Sigmoid colon (tissue), 4 donors: ENCODE data around the gene TRMT2A.

Experiments used
- EP300 ChIP-seq, 4 donors: sonication (generic); formaldehyde crosslinking; IDR thresholded peaks; one replicate each; pipeline ENCODE4 v1.6.1; 2017; ENCODE audit warnings: antibody characterized with exemption in 4 of 4
- POLR2A ChIP-seq, 2 donors: fragments of 450-650 bp; IDR thresholded peaks; one replicate each; pipeline ENCODE4 v1.6.1; 2016; ENCODE audit warnings: antibody characterized with exemption in 2 of 2, mild to moderate bottlenecking in 2 of 2, moderate library complexity in 2 of 2
- POLR2AphosphoS5 ChIP-seq, 4 donors: sonication (generic); formaldehyde crosslinking; IDR thresholded peaks; one replicate each; pipeline ENCODE4 v1.6.1; 2017; ENCODE audit warnings: antibody characterized with exemption in 4 of 4
- TF ChIP-seq, protein P1 (sequence below), 4 experiments: fragments of 450-650 bp in 3 of 4; fragments of 200-600 bp in 1 of 4; IDR thresholded peaks; one replicate each; pipeline ENCODE4 v1.5.1; 2016 to 2019; ENCODE audit warnings: antibody characterized with exemption in 4 of 4, mild to moderate bottlenecking in 3 of 4, moderate library complexity in 2 of 4

- TF ChIP-seq, protein P1, sequence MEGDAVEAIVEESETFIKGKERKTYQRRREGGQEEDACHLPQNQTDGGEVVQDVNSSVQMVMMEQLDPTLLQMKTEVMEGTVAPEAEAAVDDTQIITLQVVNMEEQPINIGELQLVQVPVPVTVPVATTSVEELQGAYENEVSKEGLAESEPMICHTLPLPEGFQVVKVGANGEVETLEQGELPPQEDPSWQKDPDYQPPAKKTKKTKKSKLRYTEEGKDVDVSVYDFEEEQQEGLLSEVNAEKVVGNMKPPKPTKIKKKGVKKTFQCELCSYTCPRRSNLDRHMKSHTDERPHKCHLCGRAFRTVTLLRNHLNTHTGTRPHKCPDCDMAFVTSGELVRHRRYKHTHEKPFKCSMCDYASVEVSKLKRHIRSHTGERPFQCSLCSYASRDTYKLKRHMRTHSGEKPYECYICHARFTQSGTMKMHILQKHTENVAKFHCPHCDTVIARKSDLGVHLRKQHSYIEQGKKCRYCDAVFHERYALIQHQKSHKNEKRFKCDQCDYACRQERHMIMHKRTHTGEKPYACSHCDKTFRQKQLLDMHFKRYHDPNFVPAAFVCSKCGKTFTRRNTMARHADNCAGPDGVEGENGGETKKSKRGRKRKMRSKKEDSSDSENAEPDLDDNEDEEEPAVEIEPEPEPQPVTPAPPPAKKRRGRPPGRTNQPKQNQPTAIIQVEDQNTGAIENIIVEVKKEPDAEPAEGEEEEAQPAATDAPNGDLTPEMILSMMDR (IDR thresholded peaks at IDR 0.05) = no peak
- TF ChIP-seq POLR2A (IDR thresholded peaks at IDR 0.05) (no peak), POLR2AphosphoS5 (IDR thresholded peaks at IDR 0.05) (no peak), EP300 (IDR thresholded peaks at IDR 0.05) (no peak)
These were observed 25.1 kb downstream of the TRMT2A start for GRCh38 chr22:20091690-20092476.
